Kidney epithelial cell (primary cell): ENCODE measurements around the gene GRB10. TPM values are rescaled to one million over a fixed set of nuclear protein-coding genes. Genes with fewer than 3 reads are reported as not detected.

Experiments
- DNase-seq: peaks from one replicate; pipeline ENCODE4 v3.0.0-alpha.2; 2010; ENCODE audit warnings: low read depth
- H3K27me3 ChIP-seq: 2 replicates; pipeline ENCODE4 v1.6.0; 2011; ENCODE audit warnings: low read length; ENCODE audit not compliant: control insufficient read depth, insufficient read depth
- H3K36me3 ChIP-seq: 2 replicates; pipeline ENCODE4 v1.5.1; 2011; ENCODE audit warnings: low read length; ENCODE audit not compliant: control insufficient read depth, insufficient read depth
- H3K4me3 ChIP-seq: 2 replicates; pipeline ENCODE4 v1.5.1; 2011; ENCODE audit warnings: low read depth, mild to moderate bottlenecking, control low read depth, low read length
- CTCF ChIP-seq: IDR thresholded peaks from 2 replicates; pipeline ENCODE4 v1.5.1; 2011; ENCODE audit warnings: mild to moderate bottlenecking, moderate library complexity, low read length, control low read depth, inconsistent platforms; ENCODE audit not compliant: insufficient read depth, poor library complexity, severe bottlenecking
- total RNA-seq: library from RNA; depleted of rRNA; stranded (reverse); fragments of >200 nt; gene quantifications from 2 replicates; pipeline ENCODE4 v1.2.3, GENCODE V29; 2015

The GRB10 gene
- total RNA-seq, 1 donor from 2014 or later, result 86.3 TPM

- Histone ChIP-seq H3K36me3 (peaks cover 4% of the 10 kb centered on the region), H3K27me3 (no peaks in the 10 kb centered on the region), H3K4me3 (no peak overlapping the region)
- no peak for DNase-seq
- TF ChIP-seq CTCF, result no peak
Measured at GRCh38 chr7:50594136-50594535, 188.6 kb downstream of the GRB10 start.

GRCh38 chr7:50592940-50593339 lies 189.8 kb downstream of the GRB10 start:
- Histone ChIP-seq H3K27me3 (no peaks in the 10 kb centered on the region), H3K4me3 (no peak overlapping the region), H3K36me3 (peaks cover 4% of the 10 kb centered on the region)
- no peak for TF ChIP-seq CTCF
- no peak for DNase-seq

GRCh38 chr7:50591480-50592438 lies 190.9 kb downstream of the GRB10 start:
- peak; percentile 56 for DNase-seq
- TF ChIP-seq CTCF, result no peak
- Histone ChIP-seq H3K36me3 (peaks cover 4% of the 10 kb centered on the region), H3K4me3 (no peak overlapping the region), H3K27me3 (no peaks in the 10 kb centered on the region)

DNA sequence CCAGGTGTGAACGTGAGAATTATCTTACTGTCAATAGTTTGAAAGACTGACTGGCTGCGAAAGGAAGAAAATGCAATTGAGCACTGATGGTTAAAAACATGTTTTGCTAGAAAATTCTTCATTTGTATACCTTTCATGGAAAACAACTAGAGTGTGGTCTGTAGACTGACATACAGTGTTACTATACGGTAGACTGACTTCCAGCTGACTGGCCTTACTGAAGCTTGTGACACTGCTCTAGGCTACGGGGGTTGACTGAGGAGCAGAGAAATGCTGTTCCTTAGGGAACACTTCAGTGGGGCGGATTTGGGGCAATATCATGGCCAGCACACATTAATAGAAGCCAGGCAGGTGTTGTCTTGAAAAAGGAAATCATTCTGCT lies 191.6 kb downstream of the GRB10 start:
- Histone ChIP-seq H3K4me3 (no peak overlapping the region), H3K27me3 (no peaks in the 10 kb centered on the region), H3K36me3 (peaks cover 4% of the 10 kb centered on the region)
- DNase-seq, result no peak
- no peak for TF ChIP-seq CTCF

DNA sequence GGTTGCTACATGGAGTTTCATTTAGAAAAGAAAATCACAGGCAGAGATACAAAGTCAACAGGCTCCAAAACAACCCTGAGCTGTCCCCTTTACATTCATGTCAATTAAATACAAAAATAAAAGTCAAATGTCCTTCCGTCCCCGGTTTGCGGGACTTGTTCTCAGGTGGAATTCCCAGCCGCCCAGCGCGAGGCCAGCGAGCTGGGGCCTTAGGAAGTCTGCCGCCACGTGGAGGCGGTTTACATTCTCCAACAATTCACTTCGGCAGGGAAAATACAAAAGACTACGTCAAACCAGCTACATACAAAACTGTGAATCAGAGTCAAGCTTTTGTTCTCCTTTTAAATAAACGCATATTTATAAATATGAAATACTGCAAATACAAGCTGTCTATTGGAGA lies 192.2 kb downstream of the GRB10 start:
- TF ChIP-seq CTCF, result no peak
- Histone ChIP-seq H3K36me3 (peaks cover 4% of the 10 kb centered on the region), H3K27me3 (no peaks in the 10 kb centered on the region), H3K4me3 (no peak overlapping the region)
- DNase-seq, result no peak
